Prostate gland (tissue), 2 donors: ENCODE measurements around the gene FOXD4.
"Not testable (repeated sequence)": the region's sequence is repeated elsewhere in the genome, so short reads cannot be mapped to it uniquely, and the experiment has no call there.

Experiments used
- POLR2A ChIP-seq: fragments of 450-650 bp; IDR thresholded peaks from one replicate; pipeline ENCODE4 v1.6.1; 2016; ENCODE audit warnings: antibody characterized with exemption, mild to moderate bottlenecking
- TF ChIP-seq, protein P1 (sequence below), 4 experiments: fragments of 200-600 bp in 2 of 4; fragments of 450-650 bp in 2 of 4; sonication (generic) in 2 of 4; IDR thresholded peaks; 1 replicate in 3 of 4; 2 replicates in 1 of 4; pipeline ENCODE4 v1.5.1; 2016 to 2019; ENCODE audit warnings: antibody characterized with exemption in 4 of 4, mild to moderate bottlenecking in 2 of 4, moderate library complexity in 2 of 4

DNA sequence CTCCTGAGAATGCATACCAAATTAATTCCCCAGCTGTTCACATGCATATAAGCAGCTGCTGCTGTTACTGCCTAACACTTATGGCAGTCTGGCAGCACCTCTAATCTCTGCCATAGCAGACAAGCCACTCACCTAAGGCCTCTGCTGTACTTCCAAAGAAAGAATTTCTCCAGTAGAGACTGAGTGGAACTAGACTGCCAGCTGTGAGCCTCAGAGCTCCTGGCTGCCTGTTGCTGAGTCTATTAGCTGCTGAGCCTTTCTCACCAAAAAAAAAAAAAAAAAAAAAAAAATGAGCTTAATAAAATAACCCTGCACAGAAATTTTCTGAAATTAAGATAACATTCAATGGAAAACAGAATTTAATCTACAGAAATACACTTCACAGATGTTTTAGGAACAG lies 33.0 kb upstream of the FOXD4 start:
- TF ChIP-seq, protein P1, sequence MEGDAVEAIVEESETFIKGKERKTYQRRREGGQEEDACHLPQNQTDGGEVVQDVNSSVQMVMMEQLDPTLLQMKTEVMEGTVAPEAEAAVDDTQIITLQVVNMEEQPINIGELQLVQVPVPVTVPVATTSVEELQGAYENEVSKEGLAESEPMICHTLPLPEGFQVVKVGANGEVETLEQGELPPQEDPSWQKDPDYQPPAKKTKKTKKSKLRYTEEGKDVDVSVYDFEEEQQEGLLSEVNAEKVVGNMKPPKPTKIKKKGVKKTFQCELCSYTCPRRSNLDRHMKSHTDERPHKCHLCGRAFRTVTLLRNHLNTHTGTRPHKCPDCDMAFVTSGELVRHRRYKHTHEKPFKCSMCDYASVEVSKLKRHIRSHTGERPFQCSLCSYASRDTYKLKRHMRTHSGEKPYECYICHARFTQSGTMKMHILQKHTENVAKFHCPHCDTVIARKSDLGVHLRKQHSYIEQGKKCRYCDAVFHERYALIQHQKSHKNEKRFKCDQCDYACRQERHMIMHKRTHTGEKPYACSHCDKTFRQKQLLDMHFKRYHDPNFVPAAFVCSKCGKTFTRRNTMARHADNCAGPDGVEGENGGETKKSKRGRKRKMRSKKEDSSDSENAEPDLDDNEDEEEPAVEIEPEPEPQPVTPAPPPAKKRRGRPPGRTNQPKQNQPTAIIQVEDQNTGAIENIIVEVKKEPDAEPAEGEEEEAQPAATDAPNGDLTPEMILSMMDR (IDR thresholded peaks at IDR 0.05), result not testable (repeated sequence)
- TF ChIP-seq POLR2A, result not testable (repeated sequence)
